Measurements from ENCODE around the gene IL12RB2.

IL12RB2 gene

DNA sequence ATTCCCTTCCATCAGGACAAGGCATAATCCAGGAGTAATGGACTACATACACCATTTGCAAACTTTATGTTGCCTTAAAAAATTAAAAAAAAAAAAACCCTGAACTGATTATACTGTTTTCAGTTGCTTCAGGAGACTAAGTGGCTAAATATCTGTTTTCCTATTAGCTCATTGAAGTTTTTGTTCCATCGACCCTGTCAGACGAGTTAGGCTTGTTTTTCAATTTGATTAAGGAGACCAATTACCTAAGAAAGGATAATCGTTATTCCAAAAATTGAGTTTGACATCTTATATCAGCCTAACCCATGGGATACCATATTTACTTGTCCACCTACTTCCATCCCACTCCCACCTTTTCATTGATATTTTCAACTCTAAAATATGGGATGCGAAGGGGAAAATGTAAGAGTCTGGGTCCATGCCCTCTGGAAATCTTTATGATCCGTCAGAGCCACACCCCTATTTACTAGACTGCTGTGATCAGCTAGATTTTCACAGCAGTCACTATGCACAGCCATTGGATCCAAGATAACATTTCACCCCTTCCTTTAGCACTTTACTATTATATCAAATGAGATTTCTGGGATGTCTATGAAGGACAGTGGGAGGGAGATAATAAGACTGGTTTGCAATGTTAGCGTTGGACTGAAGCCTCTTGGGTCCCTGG, 41.0 kb downstream of the IL12RB2 start:
- DNase-seq: no peak

DNA sequence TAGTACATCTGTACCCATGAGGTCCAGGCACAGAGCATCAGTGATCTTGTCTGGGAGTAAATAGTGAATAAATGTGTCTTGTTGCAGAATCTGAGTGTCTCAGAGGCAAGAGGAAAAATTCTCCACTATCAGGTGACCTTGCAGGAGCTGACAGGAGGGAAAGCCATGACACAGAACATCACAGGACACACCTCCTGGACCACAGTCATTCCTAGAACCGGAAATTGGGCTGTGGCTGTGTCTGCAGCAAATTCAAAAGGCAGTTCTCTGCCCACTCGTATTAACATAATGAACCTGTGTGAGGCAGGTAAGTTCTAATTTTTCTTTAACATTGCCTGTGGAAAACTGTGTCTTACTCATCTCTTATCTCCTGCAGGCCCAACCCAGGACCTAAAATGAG, 43.1 kb downstream of the IL12RB2 start:
- DNase-seq: no peak

DNA sequence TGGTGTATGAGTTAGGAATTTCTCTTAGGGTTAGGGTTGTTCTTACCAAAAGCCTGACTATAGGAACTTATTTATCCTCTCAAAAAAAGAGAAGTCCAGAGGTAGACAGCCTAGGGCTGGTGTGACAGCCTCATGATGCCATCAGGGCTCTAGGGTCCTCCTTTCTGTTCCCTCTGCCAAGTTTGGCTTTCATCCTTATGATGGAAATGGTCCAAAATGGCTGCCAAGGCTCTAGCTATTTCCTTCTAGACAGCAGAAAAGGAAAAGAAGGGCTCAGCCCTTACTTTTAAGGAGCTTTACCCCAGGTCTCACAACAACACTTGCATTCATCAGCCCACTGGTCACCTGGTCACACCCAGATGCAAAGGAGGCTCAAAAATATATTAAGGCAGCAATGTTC, 44.5 kb downstream of the IL12RB2 start:
- no peak for DNase-seq

DNA sequence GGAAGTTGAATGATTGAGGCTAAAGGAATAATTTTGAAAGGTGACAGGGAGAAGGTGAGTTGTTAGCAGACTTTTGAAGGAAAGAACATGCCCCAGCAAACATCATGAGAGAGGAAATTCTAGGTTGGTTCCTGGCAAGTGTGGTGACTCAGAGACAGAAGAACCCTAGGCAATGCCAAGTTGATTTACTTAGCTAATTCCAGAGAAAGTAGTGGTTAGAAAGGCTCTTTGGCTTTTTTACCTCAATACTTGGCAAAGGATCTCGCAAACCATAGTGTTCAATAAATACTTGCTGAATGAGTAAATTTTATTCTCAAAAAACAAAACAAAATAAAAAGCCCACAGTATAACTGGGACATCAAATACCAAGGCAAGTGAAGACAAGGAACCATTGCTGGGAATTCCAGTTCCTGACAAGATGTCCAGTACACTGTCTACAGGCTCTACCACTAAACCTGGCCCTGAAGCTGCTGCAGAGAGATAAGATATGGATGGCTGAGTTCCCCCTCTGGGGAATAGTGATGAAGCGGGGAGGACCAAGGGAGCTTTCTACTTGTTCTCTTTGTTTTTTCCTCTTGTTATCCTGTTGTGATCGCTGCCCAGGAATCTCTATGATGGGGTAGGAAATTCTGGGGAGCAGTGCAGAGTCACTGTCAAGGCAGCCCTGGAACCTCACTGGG, 48.2 kb downstream of the IL12RB2 start:
- no peak for DNase-seq

DNA sequence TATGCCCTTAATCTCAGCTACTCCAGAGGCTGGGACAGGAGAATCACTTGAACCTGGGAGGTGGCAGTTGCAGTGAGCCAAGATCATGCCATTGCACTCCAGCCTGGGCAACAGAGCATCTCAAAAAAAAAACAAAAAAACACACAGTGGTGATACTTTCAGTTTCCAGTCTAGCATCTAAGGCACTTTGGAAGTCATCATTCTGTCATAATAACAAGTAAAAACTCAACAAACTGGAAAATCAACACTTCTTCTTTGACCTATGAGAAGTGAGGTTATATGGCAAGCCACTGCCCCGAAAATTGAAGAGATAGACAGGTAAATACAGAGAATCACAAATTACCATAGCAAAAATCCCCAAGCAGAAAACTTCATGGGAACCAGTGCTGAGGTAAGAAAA, 51.9 kb downstream of the IL12RB2 start:
- no peak for DNase-seq

DNA sequence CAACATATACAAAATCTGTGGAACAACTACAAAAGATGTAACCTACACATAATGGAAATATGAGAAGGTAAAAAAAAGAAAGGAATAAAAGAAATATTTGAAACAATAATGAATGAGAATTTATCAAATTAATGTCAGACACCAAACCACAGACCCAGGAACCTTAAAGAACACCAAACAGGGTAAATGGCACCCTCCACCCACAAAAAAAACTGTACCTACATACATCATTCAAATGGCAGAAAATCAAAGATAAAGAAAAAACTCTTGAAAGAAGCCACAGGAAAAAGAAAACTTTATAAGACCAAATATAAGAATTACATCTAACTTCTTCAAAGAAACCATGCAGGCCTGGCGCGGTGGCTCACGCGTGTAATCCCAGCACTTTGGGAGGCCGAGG, 54.0 kb downstream of the IL12RB2 start:
- DNase-seq: no peak

DNA sequence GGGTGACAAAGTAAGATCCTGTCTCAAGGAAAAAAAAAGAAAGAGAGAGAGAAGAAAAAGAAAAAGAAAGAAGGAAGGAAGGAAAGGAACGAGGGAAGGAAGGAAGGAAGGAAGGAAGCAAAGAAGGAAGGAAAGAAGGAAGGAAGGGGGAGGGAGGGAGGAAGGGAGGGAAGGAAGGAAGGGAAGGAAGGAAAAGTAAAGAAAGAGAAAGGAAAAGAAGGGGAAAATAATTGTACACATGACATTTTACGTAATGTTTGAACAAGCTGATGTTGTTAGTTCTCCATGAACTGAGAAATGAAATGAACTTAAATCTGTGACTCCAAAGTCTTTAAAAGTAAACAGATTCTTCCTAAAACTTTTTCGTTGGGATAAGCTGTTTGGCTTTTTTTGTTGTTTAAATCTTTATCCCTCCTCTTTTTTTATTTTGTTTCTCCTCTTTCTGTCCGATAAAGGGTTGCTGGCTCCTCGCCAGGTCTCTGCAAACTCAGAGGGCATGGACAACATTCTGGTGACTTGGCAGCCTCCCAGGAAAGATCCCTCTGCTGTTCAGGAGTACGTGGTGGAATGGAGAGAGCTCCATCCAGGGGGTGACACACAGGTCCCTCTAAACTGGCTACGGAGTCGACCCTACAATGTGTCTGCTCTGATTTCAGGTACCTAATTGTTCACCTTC, 59.8 kb downstream of the IL12RB2 start:
- no peak for DNase-seq

DNA sequence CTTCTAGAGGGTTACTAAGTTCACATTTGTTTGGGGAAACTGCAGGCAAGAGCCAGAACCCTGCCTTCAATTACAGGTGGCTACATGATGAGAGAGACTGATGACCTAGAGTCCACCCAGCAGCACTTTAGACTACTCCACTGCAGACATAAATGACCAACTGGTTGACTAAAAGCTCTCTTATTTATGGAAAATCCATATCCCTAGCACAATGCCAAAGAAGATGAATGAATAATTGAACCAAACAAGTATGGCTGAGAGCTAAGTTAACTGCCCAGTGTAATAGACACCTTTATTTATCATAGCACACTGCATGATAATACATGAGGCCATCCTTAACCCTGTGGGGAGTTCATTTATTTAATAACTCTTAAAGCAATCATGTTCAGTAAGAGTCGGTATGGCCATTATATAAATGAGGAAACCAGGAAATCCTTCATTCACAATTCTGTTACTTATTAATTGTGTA, 60.4 kb downstream of the IL12RB2 start:
- DNase-seq: no peak

DNA sequence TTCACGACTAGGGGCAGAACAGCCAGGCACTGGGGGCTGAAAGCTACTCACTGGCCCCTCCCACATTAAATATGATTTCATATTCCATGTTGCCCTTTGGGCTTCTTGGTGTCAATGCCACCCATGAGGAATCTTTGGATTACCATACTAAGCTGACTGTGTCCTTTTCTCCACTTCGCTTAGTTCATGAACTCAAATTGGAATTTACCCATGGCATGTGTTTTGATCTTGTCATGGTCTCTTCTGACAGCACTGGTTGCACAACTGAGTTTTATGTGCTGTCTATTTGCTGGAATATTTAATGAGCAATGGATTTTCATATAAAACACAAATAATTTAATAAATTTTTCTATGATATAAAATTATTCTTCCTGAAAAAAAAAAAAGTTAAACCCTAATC, 63.4 kb downstream of the IL12RB2 start:
- no peak for DNase-seq

DNA sequence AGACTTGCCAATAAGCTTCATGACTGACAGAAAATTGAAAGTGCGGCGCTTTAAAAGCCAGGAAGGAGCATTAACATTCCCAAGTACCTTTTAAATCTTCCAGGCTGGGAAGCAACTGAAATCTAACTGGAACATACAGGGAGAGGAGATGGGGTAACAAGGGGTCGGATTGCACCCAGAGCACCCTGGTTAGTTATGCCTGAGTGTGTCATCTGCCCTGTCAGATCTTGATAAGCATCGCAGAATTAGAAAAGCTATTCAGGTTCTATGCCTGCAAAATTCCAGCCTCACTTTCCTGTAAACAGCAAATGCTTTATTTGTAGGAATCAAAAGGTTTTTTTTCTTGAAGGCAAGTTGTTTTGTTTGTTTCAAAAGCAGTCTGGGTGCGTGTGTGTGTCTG, 64.0 kb downstream of the IL12RB2 start:
- no peak for DNase-seq

DNA sequence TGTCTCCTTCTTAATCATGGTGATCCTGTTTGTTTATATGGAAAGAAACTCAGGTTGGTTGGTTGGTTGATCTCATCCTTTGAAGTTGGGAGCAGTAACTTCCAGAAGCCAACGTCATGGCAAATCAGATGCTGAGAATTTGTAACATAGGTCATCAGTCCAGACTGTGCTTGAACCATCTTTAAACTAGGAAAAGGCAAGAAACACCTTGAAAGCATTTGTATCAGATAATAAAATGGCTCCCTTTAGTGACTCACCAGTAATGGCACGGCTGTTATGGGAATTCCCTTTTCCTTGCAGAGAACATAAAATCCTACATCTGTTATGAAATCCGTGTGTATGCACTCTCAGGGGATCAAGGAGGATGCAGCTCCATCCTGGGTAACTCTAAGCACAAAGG, 64.5 kb downstream of the IL12RB2 start:
- DNase-seq: no peak

DNA sequence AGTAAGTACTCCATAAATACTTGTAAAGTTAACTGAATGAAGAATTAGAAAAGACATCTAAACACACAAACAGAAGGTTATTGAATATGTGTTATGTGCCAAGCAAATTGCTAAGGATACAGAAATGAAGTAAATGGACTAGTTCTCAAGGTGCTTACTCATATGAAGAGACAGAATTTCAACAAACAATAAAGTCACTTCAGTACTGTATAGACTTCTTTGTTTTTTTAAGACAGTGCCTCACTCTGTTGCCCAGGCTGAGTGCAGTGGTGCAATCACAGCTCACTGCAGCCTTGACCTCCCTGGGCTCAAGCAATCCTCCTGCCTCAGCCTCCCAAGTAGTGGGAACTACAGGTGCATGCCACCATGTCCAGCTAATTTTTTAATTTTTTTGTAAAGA, 65.2 kb downstream of the IL12RB2 start:
- DNase-seq: no peak

DNA sequence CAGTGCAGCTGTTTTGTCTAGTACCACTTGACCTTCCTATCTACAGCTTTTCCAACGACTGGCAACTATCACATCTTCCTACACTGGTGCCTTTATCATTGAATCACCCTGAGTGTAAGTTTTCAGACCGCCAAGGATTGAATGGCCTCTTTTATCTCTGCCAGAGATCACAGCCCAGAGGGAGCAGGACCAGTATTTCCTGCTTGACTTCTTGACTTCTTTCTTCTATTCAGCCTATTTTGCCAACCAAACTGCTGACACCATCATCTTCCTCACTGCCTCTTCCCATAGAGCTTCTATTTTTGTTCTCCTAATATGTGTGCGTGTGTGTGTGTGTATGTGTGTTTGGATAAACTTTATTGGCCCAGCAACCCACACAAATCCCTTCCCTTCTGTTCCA, 68.7 kb downstream of the IL12RB2 start:
- DNase-seq: no peak

DNA sequence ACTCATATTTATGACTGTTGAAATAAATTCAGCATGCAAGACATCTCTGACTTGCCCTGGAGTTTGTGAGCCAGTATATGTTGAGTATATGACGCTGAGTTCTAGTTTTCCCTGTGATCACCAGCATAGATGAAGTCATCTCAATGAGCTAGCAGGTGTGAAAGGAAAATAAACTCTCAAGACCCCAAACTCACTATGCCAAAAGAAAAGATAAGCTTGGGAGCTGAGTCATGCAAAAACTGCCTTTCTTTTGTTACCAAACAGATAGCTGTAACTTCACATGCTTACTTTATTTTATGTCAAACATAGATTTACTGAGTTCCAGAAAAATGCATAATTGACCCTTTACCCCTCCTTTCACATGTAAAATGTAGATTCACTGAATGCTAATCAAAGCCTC, 69.6 kb downstream of the IL12RB2 start:
- no peak for DNase-seq

DNA sequence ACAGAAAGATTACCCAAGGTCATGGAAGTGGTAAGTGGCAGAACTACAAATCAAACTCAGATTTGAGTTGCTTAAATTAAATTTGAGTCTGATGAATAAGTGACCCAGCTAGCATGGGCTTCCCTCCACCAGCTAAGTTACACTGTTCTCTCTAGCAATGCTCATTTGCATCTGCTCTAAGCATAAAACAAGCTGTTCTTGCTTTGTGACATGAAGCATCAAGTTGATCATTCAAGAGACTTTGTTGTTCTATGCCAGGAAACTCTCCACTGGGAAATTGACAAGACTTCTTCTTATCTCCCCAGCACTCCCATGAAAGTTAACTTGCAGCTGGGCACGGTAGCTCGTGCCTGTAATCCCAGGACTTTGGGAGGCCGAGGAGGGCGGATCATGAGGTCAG, 73.5 kb downstream of the IL12RB2 start:
- no peak for DNase-seq

DNA sequence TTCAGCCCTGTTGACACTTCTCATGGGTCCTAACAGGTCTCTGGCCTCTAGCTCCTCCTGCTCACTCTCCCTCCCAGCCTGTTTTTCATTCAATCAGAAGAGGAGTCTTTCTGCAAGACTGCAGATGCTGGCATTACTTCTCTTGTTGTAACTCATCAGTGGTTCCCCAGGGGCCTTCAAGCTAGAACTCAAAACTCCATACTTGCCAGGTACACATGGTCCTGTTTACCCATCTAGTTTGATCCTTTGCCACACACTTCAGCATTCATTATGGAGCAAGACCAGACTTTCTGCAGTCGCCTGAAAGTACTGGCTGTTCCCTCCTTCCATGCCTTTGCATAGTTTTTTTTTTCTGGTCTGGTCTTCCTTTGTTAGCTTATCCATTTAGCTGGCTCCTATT, 74.6 kb downstream of the IL12RB2 start:
- DNase-seq: no peak

DNA sequence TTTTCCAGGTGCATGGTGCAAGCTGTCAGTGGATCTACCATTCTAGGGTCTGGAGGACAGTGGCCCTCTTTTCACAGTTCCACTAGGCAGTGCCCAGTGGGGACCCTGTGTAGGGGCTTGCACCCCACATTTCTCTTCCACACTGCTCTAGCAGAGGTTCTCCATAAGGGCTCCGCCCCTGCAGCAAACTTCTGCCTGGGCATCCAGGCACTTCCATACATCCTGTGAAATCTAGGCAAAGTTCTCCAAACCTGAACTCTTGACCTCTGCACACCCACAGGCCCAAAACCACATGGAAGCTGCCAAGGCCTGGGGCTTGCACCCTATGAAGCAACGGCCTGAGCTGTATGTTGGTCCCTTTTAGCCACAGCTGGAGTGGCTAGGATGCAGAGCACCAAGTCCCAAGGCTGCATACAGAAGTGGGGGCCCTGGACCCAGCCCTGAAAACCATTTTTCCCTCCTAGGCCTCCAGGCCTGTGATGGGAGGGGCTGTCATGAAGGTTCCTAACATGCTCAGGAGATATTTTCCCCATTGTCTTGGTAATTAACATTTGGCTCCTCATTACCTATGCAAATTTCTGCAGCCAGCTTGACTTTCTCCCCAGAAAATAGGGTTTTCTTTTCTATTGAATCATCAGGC, 76.4 kb downstream of the IL12RB2 start:
- DNase-seq: no peak

DNA sequence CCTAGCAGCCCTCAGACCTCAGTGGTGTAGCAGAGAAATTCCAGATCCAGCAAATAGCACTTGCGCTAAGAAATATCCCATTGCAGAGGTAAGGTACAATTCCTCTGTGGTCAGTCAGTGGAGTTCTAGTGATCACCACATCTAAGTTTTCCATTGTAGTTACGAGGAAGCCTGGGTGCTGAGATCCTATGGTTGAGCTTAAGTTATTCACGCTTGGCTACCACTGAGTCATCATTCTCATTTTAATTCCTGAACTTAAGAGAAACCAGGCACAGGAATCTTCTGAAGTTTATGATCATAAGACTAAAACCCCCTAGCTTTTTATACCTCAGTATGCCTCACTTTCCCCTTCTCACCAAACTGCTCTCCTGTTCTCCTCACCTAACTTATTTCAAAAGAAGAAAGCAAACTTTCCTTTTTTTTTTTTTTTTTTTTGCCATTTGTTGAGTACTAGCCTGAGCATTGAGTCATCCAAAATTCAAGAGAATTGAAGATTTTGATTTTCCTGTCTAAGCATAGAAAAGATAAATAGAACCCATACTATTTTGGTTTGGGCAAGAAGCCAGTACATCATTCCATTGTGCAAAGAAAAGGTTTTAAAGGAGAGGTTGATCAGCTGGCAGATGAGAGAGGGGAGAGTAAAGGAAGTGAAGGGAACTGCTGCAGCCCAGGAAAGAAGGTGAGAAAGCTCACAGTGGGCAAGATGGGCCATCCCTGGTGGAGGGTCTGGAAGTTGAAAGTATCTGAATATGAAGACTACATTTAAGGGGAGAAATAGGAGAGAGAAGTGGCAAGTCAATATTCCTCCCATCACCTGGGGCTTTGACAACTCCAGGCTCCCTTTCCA, 82.6 kb downstream of the IL12RB2 start:
- DNase-seq: no peak

DNA sequence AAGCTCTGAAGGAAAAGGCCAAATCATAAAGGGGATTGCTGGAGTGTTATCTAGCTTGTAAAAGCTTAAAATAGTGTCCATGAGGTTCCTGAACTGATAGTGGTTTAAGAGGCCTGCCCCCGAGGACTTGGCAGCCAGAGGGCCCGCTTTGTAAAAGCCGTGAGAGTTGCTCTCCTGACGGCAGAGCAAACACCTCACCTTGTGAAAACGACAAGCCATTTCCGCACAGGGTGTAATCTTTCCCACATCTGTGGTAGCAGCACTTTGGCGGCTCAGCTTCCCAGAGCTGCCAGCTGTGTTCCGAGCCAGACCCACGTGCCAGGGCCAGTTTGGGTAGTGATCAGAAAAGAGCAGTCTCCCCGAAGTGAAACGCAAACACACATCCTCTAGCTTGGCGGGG, 85.6 kb downstream of the IL12RB2 start:
- no peak for DNase-seq

DNA sequence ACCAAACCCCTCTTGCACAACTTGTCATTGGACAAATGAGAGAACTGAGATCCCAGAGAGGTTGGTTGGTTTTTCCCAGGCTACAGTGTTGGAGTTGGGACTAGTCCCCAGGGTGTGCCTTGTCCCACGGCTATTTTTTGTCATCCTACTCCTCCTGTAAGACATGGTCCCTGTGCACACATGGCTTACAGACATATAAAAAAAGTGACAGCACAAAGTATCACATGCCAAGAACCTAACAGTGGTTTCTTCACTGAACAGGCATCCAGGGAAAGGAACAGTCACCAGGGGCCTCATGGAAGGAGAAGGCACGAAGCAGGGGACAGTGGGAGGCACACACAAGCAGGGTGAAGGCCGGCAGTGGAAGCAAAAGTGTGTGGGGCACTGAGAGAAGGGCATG, 86.1 kb downstream of the IL12RB2 start:
- no peak for DNase-seq

DNA sequence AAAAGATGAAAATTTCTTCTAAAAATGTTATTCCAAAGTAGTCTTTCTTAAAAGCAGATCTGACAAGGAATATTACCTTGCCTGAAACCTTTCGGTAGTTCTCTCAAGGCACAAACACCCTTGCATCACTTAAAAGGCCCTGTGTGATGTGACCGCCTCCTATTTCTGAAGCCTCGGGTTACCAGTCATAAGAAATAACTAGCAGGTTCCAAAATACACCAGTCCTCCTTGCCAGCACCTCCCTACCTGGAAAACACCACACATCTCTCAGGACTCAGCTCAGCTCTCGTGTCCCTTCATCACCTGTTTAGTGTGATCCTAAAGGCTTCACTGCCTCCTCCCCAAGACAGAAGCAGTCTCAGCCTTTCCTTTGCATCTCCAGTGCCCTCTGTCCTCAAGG, 86.9 kb downstream of the IL12RB2 start:
- no peak for DNase-seq

DNA sequence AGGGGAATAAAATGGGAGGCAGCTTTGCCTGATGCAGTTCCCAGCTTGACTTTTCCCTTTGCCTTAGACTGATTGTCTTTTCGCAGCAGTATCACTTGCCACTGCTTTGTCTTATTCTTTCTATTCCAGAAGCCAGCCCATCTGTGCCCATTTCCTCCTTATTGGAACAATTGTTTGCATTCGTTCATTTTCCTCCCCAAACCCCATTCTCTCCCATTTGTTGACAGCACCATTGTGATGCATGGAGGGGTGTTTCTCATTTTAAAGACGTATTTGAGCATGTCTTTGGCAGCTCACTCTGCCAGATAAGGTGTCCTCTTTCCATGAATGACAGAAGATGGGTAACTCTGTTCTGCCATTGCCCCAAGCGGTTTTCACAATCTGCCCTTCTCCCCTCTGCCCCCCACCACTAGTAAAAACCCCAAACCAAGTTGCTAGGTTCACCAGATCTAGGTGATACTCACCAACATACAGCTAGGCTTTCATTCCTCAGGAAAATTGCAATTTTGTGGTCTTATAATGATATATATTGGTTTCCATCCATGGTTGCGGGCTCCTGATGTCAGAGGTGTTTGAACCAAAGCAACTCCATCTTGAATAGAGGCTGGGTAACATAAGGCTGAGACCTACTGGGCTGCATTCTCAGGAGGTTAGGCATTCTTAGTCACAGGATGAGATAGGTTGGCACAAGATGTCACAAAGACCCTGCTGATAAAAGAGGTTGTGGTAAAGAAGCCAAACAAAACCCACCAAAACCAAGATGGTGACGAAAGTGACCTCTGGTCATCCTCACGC, 91.7 kb downstream of the IL12RB2 start:
- DNase-seq: no peak
